GM12891 (cell line): ENCODE data around the gene ZNF79.

Source experiments
- POLR2AphosphoS5 ChIP-seq: IDR thresholded peaks from 2 replicates; pipeline ENCODE4 v1.6.1; 2011; ENCODE audit warnings: low read depth, low read length, control low read depth
- TAF1 ChIP-seq: IDR thresholded peaks from 2 replicates; pipeline ENCODE4 v1.6.1; 2011; ENCODE audit warnings: low read depth, low read length, control low read depth

- TF ChIP-seq POLR2AphosphoS5 (no peak), TAF1 (no peak)
These were observed 34.6 kb upstream of the ZNF79 start for GRCh38 chr9:127389381-127390247.
